Naive thymus-derived CD4-positive, alpha-beta T cell (primary cell): ENCODE measurements around the gene DOCK10. TPM values are rescaled to one million over a fixed set of nuclear protein-coding genes. Genes with fewer than 3 reads are reported as not detected.

ENCODE experiments used
- ATAC-seq: fragments of 150-1000 bp; cut with Tn5 transposase; 2 replicates; pipeline ENCODE4 v1.10.0; 2021; ENCODE audit warnings: mild to moderate bottlenecking, moderate library complexity
- CTCF ChIA-PET: fragments of 350-600 bp; sonication (Branson Sonifier 250); formaldehyde crosslinking; loops from one replicate; lab custom pipeline; 2021; ENCODE audit warnings: antibody characterized with exemption; lab: Charles Lee
- POLR2A ChIA-PET: fragments of 350-600 bp; sonication (Branson Sonifier 250); formaldehyde crosslinking; loops from one replicate; lab custom pipeline; 2021; ENCODE audit warnings: antibody characterized with exemption, inconsistent platforms; lab: Charles Lee
- DNase-seq, 9 donors: peaks; one replicate each; pipeline versions ENCODE4 v3.0.0 to v3.0.0-alpha.2; 2020 to 2022; ENCODE audit warnings: mixed read lengths in 1 of 9
- H3K27ac ChIP-seq: one replicate; pipeline ENCODE4 v1.7.0; 2013; ENCODE audit warnings: mild to moderate bottlenecking, low read depth, low read length, moderate library complexity
- H3K27me3 ChIP-seq, 2 donors: one replicate each; pipeline ENCODE4 v1.7.0; 2013; ENCODE audit warnings: low read length in 2 of 2, mild to moderate bottlenecking in 2 of 2, moderate library complexity in 2 of 2; ENCODE audit not compliant: control insufficient read depth in 2 of 2, insufficient read depth in 2 of 2
- H3K36me3 ChIP-seq, 3 experiments: 1 replicate in 2 of 3; 2 replicates in 1 of 3; pipeline ENCODE4 v1.7.0; 2013; ENCODE audit warnings: low read length in 3 of 3, mild to moderate bottlenecking in 3 of 3, moderate library complexity in 1 of 3; ENCODE audit not compliant: insufficient read depth in 3 of 3, control insufficient read depth in 2 of 3
- H3K4me1 ChIP-seq, 2 donors: one replicate each; pipeline ENCODE4 v1.7.0; 2013; ENCODE audit warnings: low read length in 2 of 2, mild to moderate bottlenecking in 2 of 2, moderate library complexity in 1 of 2; ENCODE audit not compliant: control insufficient read depth in 2 of 2, insufficient read depth in 2 of 2
- H3K4me3 ChIP-seq: 2 replicates; pipeline ENCODE4 v1.7.0; 2013; ENCODE audit warnings: mild to moderate bottlenecking, low read length
- H3K9me3 ChIP-seq, 3 experiments: 1 replicate in 2 of 3; 2 replicates in 1 of 3; pipeline ENCODE4 v1.7.0; 2013; ENCODE audit warnings: low read length in 3 of 3; ENCODE audit not compliant: control insufficient read depth in 2 of 3
- H3K27ac Mint-ChIP-seq, 9 donors: one replicate each; pipeline ENCODE4 v1.8.0; 2020 to 2022; ENCODE audit warnings: mixed read lengths in 9 of 9, mild to moderate bottlenecking in 8 of 9, moderate library complexity in 5 of 9, inconsistent platforms in 2 of 9
- H3K27me3 Mint-ChIP-seq, 5 donors: one replicate each; pipeline ENCODE4 v1.8.0; 2021 to 2022; ENCODE audit warnings: mixed read lengths in 5 of 5, mild to moderate bottlenecking in 1 of 5
- H3K36me3 Mint-ChIP-seq, 5 donors: one replicate each; pipeline ENCODE4 v1.8.0; 2020 to 2022; ENCODE audit warnings: mixed read lengths in 5 of 5, mild to moderate bottlenecking in 3 of 5, inconsistent platforms in 1 of 5
- H3K4me1 Mint-ChIP-seq, 7 donors: one replicate each; pipeline ENCODE4 v1.8.0; 2020 to 2022; ENCODE audit warnings: mixed read lengths in 7 of 7, mild to moderate bottlenecking in 3 of 7, inconsistent platforms in 1 of 7
- H3K4me3 Mint-ChIP-seq, 10 donors: one replicate each; pipeline ENCODE4 v1.8.0; 2020 to 2022; ENCODE audit warnings: mild to moderate bottlenecking in 10 of 10, mixed read lengths in 10 of 10, moderate library complexity in 6 of 10, inconsistent platforms in 2 of 10
- H3K9me3 Mint-ChIP-seq, 11 donors: one replicate each; pipeline ENCODE4 v1.8.0; 2020 to 2022; ENCODE audit warnings: mixed read lengths in 11 of 11, mild to moderate bottlenecking in 4 of 11, inconsistent platforms in 1 of 11, moderate library complexity in 1 of 11
- intact Hi-C, 2 donors: fragments of 100-400 bp; cut with micrococcal nuclease; formaldehyde crosslinking; loops; one replicate each; pipeline ENCODE4 v1.15.1; 2023
- polyA plus RNA-seq, 2 donors: library from polyadenylated mRNA; unstranded; fragments of 300-500 nt; fragmentation: Illumina TruSeq; gene quantifications; one replicate each; pipeline ENCODE4 v1.2.3, GENCODE V29; 2021
- total RNA-seq, 6 experiments: library from RNA in 5 of 6; stranded (reverse) in 5 of 6; gene quantifications; 1 replicate in 5 of 6; 2 replicates in 1 of 6; pipeline ENCODE4 v1.2.3 and lab custom pipeline; 2021 to 2026

DOCK10 gene
- total and polyA plus RNA-seq, 7 experiments from 2014 or later: 64.2 to 275 (median 211) TPM

GRCh38 chr2:225008935-225009334, 33.3 kb downstream of the DOCK10 start:
- Histone ChIP-seq H3K36me3 (no peaks in the 10 kb centered on the region), H3K4me1 (peaks cover 14 to 42% of the 10 kb centered on the region in 2 donors), H3K9me3 (no peaks in the 10 kb centered on the region), H3K27me3 (no peaks in the 10 kb centered on the region), H3K4me3 (no peak overlapping the region), H3K27ac (no peak overlapping the region)
- peak; percentile 64 for ATAC-seq
- Mint-ChIP-seq H3K27ac (peak overlapping the region in 7 of 9 donors; percentile 5 to 88 (median 74)), H3K4me1 (peaks cover 55 to 98% (median 96%) of the 10 kb centered on the region in 7 donors), H3K36me3 (peaks cover 0 to 24% (median 8%) of the 10 kb centered on the region in 5 donors), H3K27me3 (no peaks in the 10 kb centered on the region), H3K9me3 (peaks cover 0 to 2% (median 0%) of the 10 kb centered on the region in 11 donors), H3K4me3 (peak overlapping the region in 5 of 10 donors; percentile 17 to 61 (median 23))
- ChIA-PET POLR2A (no interaction called here), CTCF (interaction anchor here (0.5 to 0.6 kb wide), 2 partner anchors 46 to 78 kb away, joined by 3 read pairs; no protein-coding TSS in a partner anchor)
- intact Hi-C loops: loop anchor here (1.0 to 10.0 kb wide), 4 partner anchors 204 to 656 kb away; no protein-coding TSS in a partner anchor
- DNase-seq: no peak

- DNase-seq (no peak), ATAC-seq (peak; percentile 40)
- peaks cover 0 to 2% (median 0%) of the 10 kb centered on the region in 11 donors for H3K9me3 Mint-ChIP-seq
- H3K36me3 ChIP-seq: no peaks in the 10 kb centered on the region
- POLR2A ChIA-PET: no interaction called here
- H3K27ac Mint-ChIP-seq: peak overlapping the region in 8 of 9 donors; percentile 43 to 88 (median 71)
- no peak overlapping the region for H3K27ac ChIP-seq
- H3K27me3 ChIP-seq: no peaks in the 10 kb centered on the region
- H3K9me3 ChIP-seq: no peaks in the 10 kb centered on the region
- no peak overlapping the region for H3K4me3 ChIP-seq
- H3K4me1 ChIP-seq: peaks cover 14 to 36% of the 10 kb centered on the region in 2 donors
- CTCF ChIA-PET: interaction anchor here (0.6 to 1.1 kb wide), 3 partner anchors 36 to 134 kb away, joined by 3 read pairs; no protein-coding TSS in a partner anchor
- peaks cover 53 to 98% (median 96%) of the 10 kb centered on the region in 7 donors for H3K4me1 Mint-ChIP-seq
- intact Hi-C loops: loop anchor here (10.0 kb wide), 3 partner anchors 204 to 656 kb away; no protein-coding TSS in a partner anchor
- H3K4me3 Mint-ChIP-seq: peak overlapping the region in 7 of 10 donors; percentile 17 to 61 (median 27)
- H3K36me3 Mint-ChIP-seq: peaks cover 0 to 28% (median 8%) of the 10 kb centered on the region in 5 donors
- no peaks in the 10 kb centered on the region for H3K27me3 Mint-ChIP-seq
Measured at GRCh38 chr2:225008179-225008856, 34.0 kb downstream of the DOCK10 start.

DNA sequence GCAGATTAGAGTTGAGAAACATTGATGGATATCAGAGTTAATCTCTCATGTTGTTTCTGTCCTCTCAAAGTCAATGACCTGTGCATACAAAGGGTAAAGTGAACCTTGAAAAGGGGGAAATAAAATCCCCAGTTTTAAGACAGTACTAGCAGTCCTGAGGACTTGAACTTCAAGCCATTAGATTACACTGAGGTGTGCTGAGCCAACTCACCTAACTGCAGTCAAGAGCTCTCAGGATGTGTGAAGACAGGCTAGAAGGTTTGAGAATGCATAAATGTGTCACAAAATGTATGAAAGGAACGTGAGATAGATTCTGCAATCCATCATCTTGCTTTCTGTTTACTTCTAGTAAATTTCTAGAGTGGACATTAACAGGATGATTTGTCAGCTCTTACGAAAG, 35.5 kb downstream of the DOCK10 start:
- POLR2A ChIA-PET: no interaction called here
- peaks cover 26 to 49% of the 10 kb centered on the region in 2 donors for H3K4me1 ChIP-seq
- intact Hi-C loops: loop anchor here (10.0 kb wide), 3 partner anchors 202 to 658 kb away; no protein-coding TSS in a partner anchor
- peaks cover 0 to 2% (median 0%) of the 10 kb centered on the region in 11 donors for H3K9me3 Mint-ChIP-seq
- H3K27me3 ChIP-seq: no peaks in the 10 kb centered on the region
- peaks cover 0 to 29% (median 8%) of the 10 kb centered on the region in 5 donors for H3K36me3 Mint-ChIP-seq
- DNase-seq: no peak
- peak overlapping the region in 7 of 9 donors; percentile 58 to 88 (median 74) for H3K27ac Mint-ChIP-seq
- peak overlapping the region in 4 of 10 donors; percentile 2 to 36 (median 17) for H3K4me3 Mint-ChIP-seq
- ATAC-seq: no peak
- peaks cover 54 to 98% (median 96%) of the 10 kb centered on the region in 7 donors for H3K4me1 Mint-ChIP-seq
- H3K27ac ChIP-seq: peak overlapping the region; percentile 46
- no peaks in the 10 kb centered on the region for H3K9me3 ChIP-seq
- no peaks in the 10 kb centered on the region for H3K36me3 ChIP-seq
- no peaks in the 10 kb centered on the region for H3K27me3 Mint-ChIP-seq
- CTCF ChIA-PET: interaction anchor here (1.2 kb wide), 1 partner anchor 20 kb away, joined by 3 read pairs; no protein-coding TSS in a partner anchor
- H3K4me3 ChIP-seq: no peak overlapping the region

- Mint-ChIP-seq H3K9me3 (peaks cover 0 to 2% (median 0%) of the 10 kb centered on the region in 11 donors), H3K36me3 (peaks cover 0 to 35% (median 7%) of the 10 kb centered on the region in 5 donors), H3K4me1 (peaks cover 52 to 98% (median 93%) of the 10 kb centered on the region in 7 donors), H3K27ac (peak overlapping the region; percentile 8 to 88 (median 72)), H3K4me3 (no peak overlapping the region), H3K27me3 (no peaks in the 10 kb centered on the region)
- Histone ChIP-seq H3K36me3 (no peaks in the 10 kb centered on the region), H3K4me1 (peaks cover 25 to 49% of the 10 kb centered on the region in 2 donors), H3K4me3 (no peak overlapping the region), H3K27ac (peak overlapping the region; percentile 37), H3K9me3 (no peaks in the 10 kb centered on the region), H3K27me3 (no peaks in the 10 kb centered on the region)
- ChIA-PET CTCF (interaction anchor here (0.8 to 4.9 kb wide), 3 partner anchors 16 to 656 kb away, joined by 3 to 58 read pairs (median 5); no protein-coding TSS in a partner anchor), POLR2A (interaction anchor here (1.3 to 1.5 kb wide), 2 partner anchors 9 to 37 kb away, joined by 3 read pairs; partner anchors contain the start of gene DOCK10)
- no peak for DNase-seq
- ATAC-seq: no peak
- intact Hi-C loops: loop anchor here (5.0 to 10.0 kb wide), 5 partner anchors 173 to 1798 kb away; no protein-coding TSS in a partner anchor
Measured at GRCh38 chr2:225004597-225004996, 37.7 kb downstream of the DOCK10 start.

GRCh38 chr2:225002656-225003045, 39.6 kb downstream of the DOCK10 start:
- ChIA-PET POLR2A (interaction anchor here (0.7 to 2.7 kb wide), 3 partner anchors 75 to 139 kb away, joined by 3 to 12 read pairs (median 3); no protein-coding TSS in a partner anchor), CTCF (interaction anchor here (0.6 to 4.9 kb wide), 37 partner anchors 10 to 660 kb away, joined by 3 to 58 read pairs (median 4); no protein-coding TSS in a partner anchor)
- Mint-ChIP-seq H3K27ac (peak overlapping the region; percentile 64 to 90 (median 87)), H3K4me1 (peaks cover 51 to 97% (median 91%) of the 10 kb centered on the region in 7 donors), H3K4me3 (peak overlapping the region in 6 of 10 donors; percentile 6 to 40 (median 30)), H3K36me3 (peaks cover 0 to 28% (median 8%) of the 10 kb centered on the region in 5 donors), H3K27me3 (no peaks in the 10 kb centered on the region), H3K9me3 (peaks cover 0 to 2% (median 0%) of the 10 kb centered on the region in 11 donors)
- ATAC-seq: peak; percentile 72
- intact Hi-C loops: loop anchor here (1.0 to 10.0 kb wide), 19 partner anchors 16 to 1800 kb away; no protein-coding TSS in a partner anchor
- H3K27me3 ChIP-seq: no peaks in the 10 kb centered on the region
- DNase-seq: peak in 6 of 9 donors; percentile 19 to 35 (median 24)
- H3K9me3 ChIP-seq: no peaks in the 10 kb centered on the region
- peaks cover 29 to 45% of the 10 kb centered on the region in 2 donors for H3K4me1 ChIP-seq
- no peaks in the 10 kb centered on the region for H3K36me3 ChIP-seq
- no peak overlapping the region for H3K4me3 ChIP-seq
- H3K27ac ChIP-seq: peak overlapping the region; percentile 5
